Endothelial cell of umbilical vein (primary cell): ENCODE measurements around the gene NDST3. TPM values are rescaled to one million over a fixed set of nuclear protein-coding genes. Genes with fewer than 3 reads are reported as not detected.

Experiments used
- BruUV-seq: library from RNA; stranded (reverse); fragments of 400-500 nt; replicated peaks from 2 replicates; lab custom pipeline; 2021; lab: Mats Ljungman, UMichigan
- CTCF ChIA-PET: fragments of 300-600, 350-600 bp; sonication (Branson Sonifier 250); formaldehyde crosslinking; loops from one replicate; lab custom pipeline; 2021; ENCODE audit warnings: antibody characterized with exemption, inconsistent platforms; lab: Charles Lee
- POLR2A ChIA-PET: fragments of 300-600, 350-600 bp; sonication (Branson Sonifier 250); formaldehyde crosslinking; loops from one replicate; lab custom pipeline; 2021; ENCODE audit warnings: antibody characterized with exemption, inconsistent platforms; lab: Charles Lee
- DNase-seq: peaks from one replicate; pipeline ENCODE4 v3.0.0-alpha.2; 2011; ENCODE audit warnings: low read depth, low spot score
- FAIRE-seq: peaks from 2 replicates; lab custom pipeline; 2011; peaks lifted over from hg19 to GRCh38; lab: Jason Lieb, UNC
- H2AFZ ChIP-seq: 2 replicates; pipeline ENCODE4 v1.6.0; 2012; ENCODE audit warnings: low read depth, low read length, control low read depth, inconsistent platforms
- H3K27ac ChIP-seq: 2 replicates; pipeline ENCODE4 v1.5.1; 2011; ENCODE audit warnings: low read depth, mild to moderate bottlenecking, control low read depth, low read length, moderate library complexity; ENCODE audit not compliant: insufficient read depth
- H3K27me3 ChIP-seq, 2 experiments: 2 replicates each; pipeline versions ENCODE4 v1.6.0 to v1.6.1; 2011; ENCODE audit warnings: low read length in 2 of 2, mixed read lengths in 1 of 2; ENCODE audit not compliant: control insufficient read depth in 2 of 2, insufficient read depth in 2 of 2
- H3K36me3 ChIP-seq, 2 experiments: 2 replicates in 1 of 2; 3 replicates in 1 of 2; pipeline ENCODE4 v1.5.1; 2011; ENCODE audit warnings: low read length in 2 of 2, mild to moderate bottlenecking in 1 of 2, moderate library complexity in 1 of 2; ENCODE audit not compliant: control insufficient read depth in 2 of 2, insufficient read depth in 2 of 2; ENCODE audit errors: extremely low read depth in 1 of 2
- H3K4me1 ChIP-seq: 3 replicates; pipeline ENCODE4 v1.5.1; 2011; ENCODE audit warnings: mild to moderate bottlenecking, low read length; ENCODE audit not compliant: control insufficient read depth, insufficient read depth; ENCODE audit errors: extremely low read depth
- H3K4me2 ChIP-seq: 2 replicates; pipeline ENCODE4 v1.6.1; 2011; ENCODE audit warnings: low read length, control low read depth, mixed read lengths; ENCODE audit not compliant: insufficient read depth
- H3K4me3 ChIP-seq, 3 experiments: fragments of 200-600 bp in 1 of 3; sonication (generic), shearing (Covaris generic) in 1 of 3; replicated peaks in 1 of 3; 2 replicates each; pipeline ENCODE4 v1.5.1; 2011 to 2016; ENCODE audit warnings: control low read depth in 3 of 3, low read length in 3 of 3, mild to moderate bottlenecking in 2 of 3, inconsistent platforms in 1 of 3, low read depth in 1 of 3, moderate library complexity in 1 of 3; ENCODE audit not compliant: insufficient read depth in 1 of 3
- H3K79me2 ChIP-seq: 2 replicates; pipeline ENCODE4 v1.6.0; 2012; ENCODE audit warnings: low read length, inconsistent platforms; ENCODE audit not compliant: control insufficient read depth, insufficient read depth
- H3K9ac ChIP-seq: replicated peaks from 2 replicates; pipeline ENCODE3; 2011; ENCODE audit warnings: low read length, control low read depth; ENCODE audit not compliant: insufficient read depth; ENCODE audit errors: extremely low read depth
- H3K9me1 ChIP-seq: replicated peaks from 3 replicates; pipeline ENCODE4 v1.6.0; 2011; ENCODE audit warnings: mild to moderate bottlenecking, low read length; ENCODE audit not compliant: control insufficient read depth, insufficient read depth; ENCODE audit errors: extremely low read depth
- H3K9me3 ChIP-seq: replicated peaks from 2 replicates; pipeline ENCODE4 v1.5.1; 2012; ENCODE audit warnings: low read length, inconsistent platforms; ENCODE audit not compliant: control insufficient read depth, insufficient read depth
- H4K20me1 ChIP-seq: replicated peaks from 2 replicates; pipeline ENCODE3; 2011; ENCODE audit warnings: mild to moderate bottlenecking, low read length; ENCODE audit not compliant: control insufficient read depth, insufficient read depth; ENCODE audit errors: extremely low read depth
- CTCF ChIP-seq, 2 donors: IDR thresholded peaks; 1 replicate in 1 of 2; 2 replicates in 1 of 2; pipeline ENCODE4 v1.5.1; 2011; ENCODE audit warnings: low read length in 2 of 2, mild to moderate bottlenecking in 2 of 2, moderate library complexity in 2 of 2, control low read depth in 1 of 2, inconsistent platforms in 1 of 2, low read depth in 1 of 2; ENCODE audit not compliant: insufficient read depth in 1 of 2; ENCODE audit errors: extremely low read depth in 1 of 2
- EZH2 ChIP-seq: IDR thresholded peaks from 2 replicates; pipeline ENCODE4 v1.6.1; 2012; ENCODE audit warnings: borderline replicate concordance, low read depth, mild to moderate bottlenecking, moderate library complexity, low read length, inconsistent platforms; ENCODE audit not compliant: severe bottlenecking
- FOS ChIP-seq: IDR thresholded peaks from 2 replicates; pipeline ENCODE4 v1.6.1; 2011; ENCODE audit warnings: mild to moderate bottlenecking, low read length, moderate library complexity, borderline replicate concordance; ENCODE audit not compliant: insufficient read depth
- GATA2 ChIP-seq: IDR thresholded peaks from 2 replicates; pipeline ENCODE4 v1.7.0; 2011; ENCODE audit warnings: low read depth, mild to moderate bottlenecking, moderate library complexity, mixed read lengths, low read length; ENCODE audit not compliant: insufficient read length, insufficient read depth
- JUN ChIP-seq: IDR thresholded peaks from 2 replicates; pipeline ENCODE4 v1.6.1; 2011; ENCODE audit warnings: borderline replicate concordance, low read depth; ENCODE audit not compliant: insufficient read length, insufficient read depth
- MAX ChIP-seq: IDR thresholded peaks from 2 replicates; pipeline ENCODE4 v1.6.1; 2011; ENCODE audit not compliant: insufficient read depth, insufficient read length
- MYC ChIP-seq: IDR thresholded peaks from one replicate; pipeline ENCODE4 v1.6.1; 2011; ENCODE audit warnings: mild to moderate bottlenecking, low read depth, low read length
- POLR2A ChIP-seq: IDR thresholded peaks from 2 replicates; pipeline ENCODE4 v1.6.1; 2012; ENCODE audit warnings: low read depth, mild to moderate bottlenecking, control low read depth, low read length
- POLR2AphosphoS5 ChIP-seq: IDR thresholded peaks from 2 replicates; pipeline ENCODE4 v1.6.1; 2012; ENCODE audit warnings: low read depth, mild to moderate bottlenecking, control low read depth, low read length, moderate library complexity; ENCODE audit not compliant: insufficient read depth
- dilution Hi-C: fragments of 300-500 bp; cut with MboI; formaldehyde crosslinking; loops from one replicate; pipeline ENCODE4 v1.15.0; 2019; ENCODE audit warnings: low sequenced_read_pairs; ENCODE audit not compliant: extremely low pct_ligation_motif_present
- intact Hi-C: fragments of 100-400 bp; cut with micrococcal nuclease; formaldehyde crosslinking; loops from one replicate; pipeline ENCODE4 v1.10.0; 2022
- polyA plus RNA-seq, 4 experiments: library from polyadenylated mRNA; depleted of rRNA in 3 of 4; stranded (reverse) in 3 of 4; unstranded in 1 of 4; fragments of >200 nt; gene quantifications; 2 replicates each; pipeline versions ENCODE4 v1.2.1 to v1.2.3, GENCODE V29; 2011 to 2012; ENCODE audit warnings: missing spikeins in 1 of 4
- total RNA-seq: library from RNA; stranded (reverse); gene quantifications from 2 replicates; pipeline ENCODE4 v1.2.3, GENCODE V29; 2021

The NDST3 gene
- total and polyA plus RNA-seq, 2 donors (not counting 3 experiments of a cell fraction or from before 2014, with no cell fraction given) = 0.04 TPM; not detected in 1

GRCh38 chr4:118046323-118046722, 12.0 kb downstream of the NDST3 start:
- no peak overlapping the region for H3K4me2 ChIP-seq
- no peak overlapping the region for H3K4me3 ChIP-seq
- peaks cover 0 to 3% of the 10 kb centered on the region in 2 experiments for H3K27me3 ChIP-seq
- dilution Hi-C loops (no loop called here), intact Hi-C loops (no loop called here)
- BruUV-seq = no TSS peak
- CTCF ChIA-PET = interaction anchor here (1.4 kb wide), 1 partner anchor 12 kb away, joined by 4 read pairs; the partner anchor contains the start of gene NDST3
- FAIRE-seq (no peak), DNase-seq (no peak)
- H3K79me2 ChIP-seq = no peaks in the 10 kb centered on the region
- H3K9me1 ChIP-seq = no peaks in the 10 kb centered on the region
- H2AFZ ChIP-seq = no peak overlapping the region
- H3K27ac ChIP-seq = no peak overlapping the region
- TF ChIP-seq POLR2AphosphoS5 = no peak
- no peaks in the 10 kb centered on the region for H4K20me1 ChIP-seq
- no peak overlapping the region for H3K9ac ChIP-seq
- no peaks in the 10 kb centered on the region for H3K9me3 ChIP-seq
- no peaks in the 10 kb centered on the region for H3K4me1 ChIP-seq
- POLR2A ChIA-PET = no interaction called here
- H3K36me3 ChIP-seq = no peaks in the 10 kb centered on the region

- BruUV-seq = no TSS peak
- dilution Hi-C loops = no loop called here
- H3K27me3 ChIP-seq = peaks cover 0 to 3% of the 10 kb centered on the region in 2 experiments
- H3K4me1 ChIP-seq = no peaks in the 10 kb centered on the region
- no peak overlapping the region for H3K9ac ChIP-seq
- TF ChIP-seq POLR2A (no peak), EZH2 (no peak), MAX (no peak), JUN (no peak), FOS (no peak), GATA2 (no peak), MYC (no peak), POLR2AphosphoS5 (no peak), CTCF (IDR thresholded peaks at IDR 0.05; ENCODE audit: extremely low read depth in 1 of 2, insufficient read depth in 1 of 2, low read depth in 1 of 2, low read length in 2 of 2) (no peak)
- H3K9me3 ChIP-seq = no peaks in the 10 kb centered on the region
- no peak for FAIRE-seq
- H3K36me3 ChIP-seq = no peaks in the 10 kb centered on the region
- no peaks in the 10 kb centered on the region for H3K79me2 ChIP-seq
- no peaks in the 10 kb centered on the region for H3K9me1 ChIP-seq
- CTCF ChIA-PET = interaction anchor here (1.4 kb wide), 1 partner anchor 13 kb away, joined by 4 read pairs; the partner anchor contains the start of gene NDST3
- no peak overlapping the region for H3K27ac ChIP-seq
- H4K20me1 ChIP-seq = no peaks in the 10 kb centered on the region
- H3K4me3 ChIP-seq = no peak overlapping the region
- POLR2A ChIA-PET = no interaction called here
- H3K4me2 ChIP-seq = no peak overlapping the region
- DNase-seq = no peak
- H2AFZ ChIP-seq = no peak overlapping the region
- intact Hi-C loops = no loop called here
These were observed 12.8 kb downstream of the NDST3 start for GRCh38 chr4:118047043-118047442.
